Esophagus muscularis mucosa (tissue), 4 donors: ENCODE measurements around the gene DACH1. TPM values are rescaled to one million over a fixed set of nuclear protein-coding genes. Genes with fewer than 3 reads are reported as not detected.

Experiments
- DNase-seq: peaks from one replicate; pipeline ENCODE4 v3.0.0-alpha.2; 2017; ENCODE audit errors: extremely low spot score
- H3K27ac ChIP-seq, 4 donors: fragments of 200-600 bp; sonication (generic); replicated peaks in 1 of 4; 1 replicate in 3 of 4; 2 replicates in 1 of 4; pipeline ENCODE4 v1.5.1; 2016 to 2019; ENCODE audit warnings: mild to moderate bottlenecking in 1 of 4
- H3K27me3 ChIP-seq, 4 donors: fragments of 200-600 bp; sonication (generic); one replicate each; pipeline versions ENCODE4 v1.5.1 to v1.6.0; 2016 to 2019
- H3K36me3 ChIP-seq, 4 donors: fragments of 200-600 bp; sonication (generic); one replicate each; pipeline ENCODE4 v1.5.1; 2016 to 2019
- H3K4me1 ChIP-seq, 4 donors: fragments of 200-600 bp; sonication (generic); one replicate each; pipeline ENCODE4 v1.5.1; 2016 to 2019
- H3K4me3 ChIP-seq, 4 donors: fragments of 200-600 bp; sonication (generic); 1 replicate in 2 of 4; 2 replicates in 2 of 4; pipeline ENCODE4 v1.5.1; 2016 to 2019; ENCODE audit warnings: mild to moderate bottlenecking in 4 of 4, moderate library complexity in 1 of 4
- H3K9me3 ChIP-seq, 4 donors: fragments of 200-600 bp; sonication (generic); 1 replicate in 3 of 4; 2 replicates in 1 of 4; pipeline ENCODE4 v1.5.1; 2016 to 2019
- CTCF ChIP-seq, 3 experiments: fragments of 200-600 bp in 2 of 3; fragments of 450-650 bp in 1 of 3; sonication (generic) in 2 of 3; IDR thresholded peaks; one replicate each; pipeline ENCODE4 v1.5.1; 2017 to 2019; ENCODE audit warnings: antibody characterized with exemption in 3 of 3, mild to moderate bottlenecking in 2 of 3, moderate library complexity in 1 of 3
- EP300 ChIP-seq: sonication (generic); formaldehyde crosslinking; IDR thresholded peaks from one replicate; pipeline ENCODE4 v1.6.1; 2017; ENCODE audit warnings: antibody characterized with exemption
- POLR2A ChIP-seq: fragments of 450-650 bp; IDR thresholded peaks from one replicate; pipeline ENCODE4 v1.6.1; 2017; ENCODE audit warnings: antibody characterized with exemption, moderate library complexity, mild to moderate bottlenecking, low read depth
- POLR2AphosphoS5 ChIP-seq, 2 donors: sonication (generic); formaldehyde crosslinking; IDR thresholded peaks; one replicate each; pipeline ENCODE4 v1.6.1; 2017; ENCODE audit warnings: antibody characterized with exemption in 2 of 2
- WGBS: methylation state at CpG from one replicate; pipeline ENCODE4 v1.1.5; 2018; 5-methylcytosine and 5-hydroxymethylcytosine counted together
- intact Hi-C: fragments of 100-400 bp; cut with DNase I; formaldehyde crosslinking; loops from one replicate; pipeline ENCODE4 v1.15.1; 2023
- total RNA-seq, 4 donors: library from RNA; depleted of rRNA; stranded (reverse); fragments of >200 nt; gene quantifications; one replicate each; pipeline versions ENCODE4 v1.1.0 to v1.2.1, GENCODE V29; 2016

DACH1 gene
- total RNA-seq, 4 donors from 2014 or later = 1.2 to 2.0 (median 1.5) TPM

- Histone ChIP-seq H3K4me1 (no peaks in the 10 kb centered on the region), H3K36me3 (no peaks in the 10 kb centered on the region), H3K27ac (no peak overlapping the region), H3K4me3 (no peak overlapping the region), H3K27me3 (no peaks in the 10 kb centered on the region), H3K9me3 (no peaks in the 10 kb centered on the region)
- WGBS = 68% methylated on average over 4 of the region's 4 CpGs
- TF ChIP-seq POLR2AphosphoS5 (IDR thresholded peaks at IDR 0.05) (no peak), POLR2A (no peak), EP300 (no peak)
- intact Hi-C loops = no loop called here
- no peak for DNase-seq
Measured at GRCh38 chr13:71672512-71672911, 194.5 kb downstream of the DACH1 start.

GRCh38 chr13:71663431-71663830, 203.6 kb downstream of the DACH1 start:
- Histone ChIP-seq H3K27ac (no peak overlapping the region), H3K9me3 (no peaks in the 10 kb centered on the region), H3K4me1 (no peaks in the 10 kb centered on the region), H3K4me3 (no peak overlapping the region), H3K27me3 (no peaks in the 10 kb centered on the region), H3K36me3 (no peaks in the 10 kb centered on the region)
- no peak for DNase-seq
- TF ChIP-seq EP300 (no peak), CTCF (IDR thresholded peaks at IDR 0.05) (no peak), POLR2A (no peak), POLR2AphosphoS5 (IDR thresholded peaks at IDR 0.05) (no peak)
- intact Hi-C loops = no loop called here
- WGBS = 87% methylated on average over 2 of the region's 2 CpGs

GRCh38 chr13:71661921-71662320, 205.1 kb downstream of the DACH1 start:
- Histone ChIP-seq H3K36me3 (no peaks in the 10 kb centered on the region), H3K4me1 (no peaks in the 10 kb centered on the region), H3K9me3 (no peaks in the 10 kb centered on the region), H3K4me3 (no peak overlapping the region), H3K27me3 (no peaks in the 10 kb centered on the region), H3K27ac (no peak overlapping the region)
- intact Hi-C loops = no loop called here
- no peak for TF ChIP-seq EP300
- no peak for TF ChIP-seq POLR2AphosphoS5 (IDR thresholded peaks at IDR 0.05)
- TF ChIP-seq POLR2A = no peak
- TF ChIP-seq CTCF (IDR thresholded peaks at IDR 0.05) = no peak
- WGBS = 56% methylated on average over 3 of the region's 3 CpGs
- no peak for DNase-seq

GRCh38 chr13:71659404-71659803, 207.6 kb downstream of the DACH1 start:
- Histone ChIP-seq H3K9me3 (no peaks in the 10 kb centered on the region), H3K27ac (no peak overlapping the region), H3K36me3 (no peaks in the 10 kb centered on the region), H3K4me1 (no peaks in the 10 kb centered on the region), H3K27me3 (no peaks in the 10 kb centered on the region), H3K4me3 (no peak overlapping the region)
- intact Hi-C loops = no loop called here
- no peak for DNase-seq
- TF ChIP-seq POLR2AphosphoS5 (IDR thresholded peaks at IDR 0.05) (no peak), EP300 (no peak), CTCF (IDR thresholded peaks at IDR 0.05) (no peak), POLR2A (no peak)

- WGBS = 66% methylated on average over 3 of the region's 3 CpGs
- no peaks in the 10 kb centered on the region for H3K9me3 ChIP-seq
- no peaks in the 10 kb centered on the region for H3K27me3 ChIP-seq
- no peak for DNase-seq
- H3K36me3 ChIP-seq = no peaks in the 10 kb centered on the region
- no peak overlapping the region for H3K4me3 ChIP-seq
- H3K27ac ChIP-seq = no peak overlapping the region
- intact Hi-C loops = no loop called here
- TF ChIP-seq POLR2A (no peak), EP300 (no peak), CTCF (IDR thresholded peaks at IDR 0.05) (no peak), POLR2AphosphoS5 (IDR thresholded peaks at IDR 0.05) (no peak)
- no peaks in the 10 kb centered on the region for H3K4me1 ChIP-seq
Measured at GRCh38 chr13:71645467-71645866, 221.5 kb downstream of the DACH1 start.
